Cardiac muscle cell (in vitro differentiated cells and primary cell): Measurements from ENCODE around the gene DBP. TPM values are rescaled to one million over a fixed set of nuclear protein-coding genes. Genes with fewer than 3 reads are reported as not detected.

Experiments
- DNase-seq, 2 donors: peaks; one replicate each; pipeline versions ENCODE4 v3.0.0 to v3.0.0-alpha.2; 2010 to 2017; ENCODE audit warnings: low read depth in 1 of 2, low spot score in 1 of 2
- H3K27ac ChIP-seq: fragments of 200-600 bp; sonication (generic); 2 replicates; pipeline ENCODE4 v1.5.1; 2016
- H3K27me3 ChIP-seq: fragments of 200-600 bp; sonication (generic); 2 replicates; pipeline ENCODE4 v1.6.0; 2016; ENCODE audit warnings: control low read depth
- H3K36me3 ChIP-seq: fragments of 200-600 bp; sonication (generic); 2 replicates; pipeline ENCODE4 v1.5.1; 2016; ENCODE audit warnings: control low read depth
- H3K4me1 ChIP-seq: fragments of 200-600 bp; sonication (generic); 2 replicates; pipeline ENCODE4 v1.8.1; 2017; ENCODE audit warnings: low read depth, mild to moderate bottlenecking, mixed run types
- H3K4me3 ChIP-seq: fragments of 200-600 bp; sonication (generic); 2 replicates; pipeline ENCODE4 v1.5.1; 2016; ENCODE audit warnings: mild to moderate bottlenecking
- H3K9me3 ChIP-seq: fragments of 200-600 bp; sonication (generic); 2 replicates; pipeline ENCODE4 v1.5.1; 2017; ENCODE audit warnings: low read depth, mild to moderate bottlenecking, control low read depth
- polyA plus RNA-seq: library from polyadenylated mRNA; unstranded; fragments of >200 nt; fragmentation: Nextera tagmentation; extraction: Ambion mirVana; gene quantifications from 2 replicates; pipeline ENCODE4 v1.2.1, GENCODE V29; 2016
- total RNA-seq: library from RNA; depleted of rRNA; stranded (reverse); fragments of >200 nt; gene quantifications from 2 replicates; pipeline ENCODE4 v1.2.3, GENCODE V29; 2016
- TF ChIP-seq, protein P1 (sequence below): IDR thresholded peaks from 2 replicates; pipeline ENCODE4 v1.5.1; 2012; ENCODE audit warnings: low read depth, mild to moderate bottlenecking, low read length

Gene DBP
- total and polyA plus RNA-seq, 2 experiments from 2014 or later = 23.3 to 30.0 TPM

DNA sequence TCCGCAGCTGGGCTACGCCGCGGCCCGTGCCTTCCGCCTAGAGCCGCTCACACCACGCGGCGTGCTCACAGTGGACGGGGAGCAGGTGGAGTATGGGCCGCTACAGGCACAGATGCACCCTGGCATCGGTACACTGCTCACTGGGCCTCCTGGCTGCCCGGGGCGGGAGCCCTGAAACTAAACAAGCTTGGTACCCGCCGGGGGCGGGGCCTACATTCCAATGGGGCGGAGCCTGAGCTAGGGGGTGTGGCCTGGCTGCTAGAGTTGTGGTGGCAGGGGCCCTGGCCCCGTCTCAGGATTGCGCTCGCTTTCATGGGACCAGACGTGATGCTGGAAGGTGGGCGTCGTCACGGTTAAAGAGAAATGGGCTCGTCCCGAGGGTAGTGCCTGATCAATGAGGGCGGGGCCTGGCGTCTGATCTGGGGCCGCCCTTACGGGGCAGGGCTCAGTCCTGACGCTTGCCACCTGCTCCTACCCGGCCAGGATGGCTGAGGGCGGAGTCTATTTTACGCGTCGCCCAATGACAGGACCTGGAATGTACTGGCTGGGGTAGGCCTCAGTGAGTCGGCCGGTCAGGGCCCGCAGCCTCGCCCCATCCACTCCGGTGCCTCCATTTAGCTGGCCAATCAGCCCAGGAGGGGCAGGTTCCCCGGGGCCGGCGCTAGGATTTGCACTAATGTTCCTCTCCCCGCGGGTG, 7.4 kb downstream of the DBP start:
- DNase-seq = peak; percentile 46 to 85
- H3K27ac ChIP-seq = no peak overlapping the region

DNA sequence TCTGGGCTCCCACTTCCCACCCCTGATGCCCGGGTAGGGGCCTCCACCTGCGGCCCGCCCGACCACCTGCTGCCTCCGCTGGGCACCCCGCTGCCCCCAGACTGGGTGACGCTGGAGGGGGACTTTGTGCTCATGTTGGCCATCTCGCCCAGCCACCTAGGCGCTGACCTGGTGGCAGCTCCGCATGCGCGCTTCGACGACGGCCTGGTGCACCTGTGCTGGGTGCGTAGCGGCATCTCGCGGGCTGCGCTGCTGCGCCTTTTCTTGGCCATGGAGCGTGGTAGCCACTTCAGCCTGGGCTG, 7.9 kb downstream of the DBP start:
- TF ChIP-seq, protein P1, sequence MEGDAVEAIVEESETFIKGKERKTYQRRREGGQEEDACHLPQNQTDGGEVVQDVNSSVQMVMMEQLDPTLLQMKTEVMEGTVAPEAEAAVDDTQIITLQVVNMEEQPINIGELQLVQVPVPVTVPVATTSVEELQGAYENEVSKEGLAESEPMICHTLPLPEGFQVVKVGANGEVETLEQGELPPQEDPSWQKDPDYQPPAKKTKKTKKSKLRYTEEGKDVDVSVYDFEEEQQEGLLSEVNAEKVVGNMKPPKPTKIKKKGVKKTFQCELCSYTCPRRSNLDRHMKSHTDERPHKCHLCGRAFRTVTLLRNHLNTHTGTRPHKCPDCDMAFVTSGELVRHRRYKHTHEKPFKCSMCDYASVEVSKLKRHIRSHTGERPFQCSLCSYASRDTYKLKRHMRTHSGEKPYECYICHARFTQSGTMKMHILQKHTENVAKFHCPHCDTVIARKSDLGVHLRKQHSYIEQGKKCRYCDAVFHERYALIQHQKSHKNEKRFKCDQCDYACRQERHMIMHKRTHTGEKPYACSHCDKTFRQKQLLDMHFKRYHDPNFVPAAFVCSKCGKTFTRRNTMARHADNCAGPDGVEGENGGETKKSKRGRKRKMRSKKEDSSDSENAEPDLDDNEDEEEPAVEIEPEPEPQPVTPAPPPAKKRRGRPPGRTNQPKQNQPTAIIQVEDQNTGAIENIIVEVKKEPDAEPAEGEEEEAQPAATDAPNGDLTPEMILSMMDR = no peak

More for the DNA sequence above, 7.4 kb downstream of the DBP start:
- Histone ChIP-seq H3K4me1 (peaks cover 16% of the 10 kb centered on the region), H3K4me3 (no peak overlapping the region), H3K36me3 (no peaks in the 10 kb centered on the region), H3K27me3 (no peaks in the 10 kb centered on the region), H3K9me3 (no peaks in the 10 kb centered on the region)
- TF ChIP-seq, protein P1 = no peak

DNA sequence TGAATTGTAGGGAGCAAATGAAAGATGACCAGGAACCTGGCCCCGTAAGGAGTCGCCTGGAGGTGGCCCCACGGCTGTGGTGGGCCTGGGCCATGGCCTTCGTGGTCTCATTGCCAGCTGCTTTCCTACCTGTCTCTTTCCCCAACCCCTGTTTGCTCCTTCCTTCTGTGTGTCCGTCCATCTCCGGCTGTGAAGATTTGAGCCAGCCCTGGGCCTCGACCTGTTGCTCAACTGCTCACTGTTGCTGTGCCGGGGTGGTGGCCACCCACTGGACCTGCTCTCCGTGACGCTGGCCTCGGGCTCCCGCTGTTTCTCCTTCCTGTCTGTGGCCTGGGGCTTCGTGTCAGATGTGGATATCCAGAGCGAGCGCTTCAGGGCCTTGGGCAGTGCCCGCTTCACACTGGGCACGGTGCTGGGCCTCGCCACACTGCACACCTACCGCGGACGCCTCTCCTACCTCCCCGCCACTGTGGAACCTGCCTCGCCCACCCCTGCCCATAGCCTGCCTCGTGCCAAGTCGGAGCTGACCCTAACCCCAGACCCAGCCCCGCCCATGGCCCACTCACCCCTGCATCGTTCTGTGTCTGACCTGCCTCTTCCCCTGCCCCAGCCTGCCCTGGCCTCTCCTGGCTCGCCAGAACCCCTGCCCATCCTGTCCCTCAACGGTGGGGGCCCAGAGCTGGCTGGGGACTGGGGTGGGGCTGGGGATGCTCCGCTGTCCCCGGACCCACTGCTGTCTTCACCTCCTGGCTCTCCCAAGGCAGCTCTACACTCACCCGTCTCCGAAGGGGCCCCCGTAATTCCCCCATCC, 8.5 kb downstream of the DBP start:
- no peak overlapping the region for H3K4me3 ChIP-seq
- no peaks in the 10 kb centered on the region for H3K27me3 ChIP-seq
- no peaks in the 10 kb centered on the region for H3K36me3 ChIP-seq
- H3K9me3 ChIP-seq = no peaks in the 10 kb centered on the region
- H3K4me1 ChIP-seq = peaks cover 9% of the 10 kb centered on the region
- no peak overlapping the region for H3K27ac ChIP-seq
- TF ChIP-seq, protein P1 = no peak
- no peak for DNase-seq

More for the DNA sequence above, 7.9 kb downstream of the DBP start:
- Histone ChIP-seq H3K9me3 (no peaks in the 10 kb centered on the region), H3K36me3 (no peaks in the 10 kb centered on the region), H3K4me3 (no peak overlapping the region), H3K27me3 (no peaks in the 10 kb centered on the region), H3K27ac (no peak overlapping the region), H3K4me1 (peaks cover 15% of the 10 kb centered on the region)
- DNase-seq = no peak

DNA sequence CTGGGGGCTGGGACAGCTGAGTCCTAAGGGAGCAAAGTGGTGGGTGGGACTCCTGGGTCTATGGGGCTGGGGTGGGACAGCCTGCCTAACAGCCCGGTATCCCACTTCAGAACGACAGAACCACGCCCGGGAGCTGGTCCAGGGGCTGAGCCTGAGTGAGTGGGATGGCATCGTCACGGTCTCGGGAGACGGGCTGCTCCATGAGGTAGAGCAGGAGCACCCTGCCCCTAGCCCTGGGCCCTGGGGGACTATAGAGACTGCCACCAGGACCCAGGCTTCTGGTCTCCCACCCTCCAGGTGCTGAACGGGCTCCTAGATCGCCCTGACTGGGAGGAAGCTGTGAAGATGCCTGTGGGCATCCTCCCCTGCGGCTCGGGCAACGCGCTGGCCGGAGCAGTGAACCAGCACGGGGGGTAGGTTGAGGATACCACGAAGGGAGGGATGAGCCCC, 9.3 kb downstream of the DBP start:
- Histone ChIP-seq H3K9me3 (no peaks in the 10 kb centered on the region), H3K36me3 (no peaks in the 10 kb centered on the region)
- no peak for DNase-seq

DNA sequence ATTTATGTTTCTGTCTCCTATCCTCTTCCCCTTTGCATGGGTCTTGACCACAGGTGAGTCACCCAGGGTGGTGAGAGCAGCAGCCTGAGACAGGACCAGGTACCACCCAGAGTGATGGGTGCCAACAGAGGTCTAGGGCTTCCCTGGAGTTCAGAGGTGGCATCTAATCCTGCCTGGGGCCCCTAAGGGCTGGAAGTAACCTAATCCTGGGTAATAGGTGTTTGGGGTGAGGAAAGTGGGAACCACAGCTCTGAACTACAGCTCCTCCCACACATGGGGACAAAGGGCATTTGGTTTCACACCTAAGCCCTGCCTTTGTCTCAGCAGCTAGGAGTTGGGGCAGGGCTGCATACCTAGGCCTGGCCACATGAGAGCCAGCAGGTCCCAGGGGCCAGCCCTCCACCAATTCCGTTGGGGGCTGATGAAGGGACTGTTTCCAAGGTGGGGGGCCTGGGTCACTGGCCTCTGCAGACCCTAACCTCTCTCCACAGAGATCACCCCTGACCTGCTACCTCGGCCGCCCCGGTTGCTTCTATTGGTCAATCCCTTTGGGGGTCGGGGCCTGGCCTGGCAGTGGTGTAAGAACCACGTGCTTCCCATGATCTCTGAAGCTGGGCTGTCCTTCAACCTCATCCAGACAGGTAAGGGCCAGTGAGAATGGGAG, 9.8 kb downstream of the DBP start:
- no peaks in the 10 kb centered on the region for H3K36me3 ChIP-seq
- TF ChIP-seq, protein P1 = no peak
- H3K27ac ChIP-seq = no peak overlapping the region
- no peak for DNase-seq
- peaks cover 8% of the 10 kb centered on the region for H3K4me1 ChIP-seq
- H3K27me3 ChIP-seq = no peaks in the 10 kb centered on the region
- no peaks in the 10 kb centered on the region for H3K9me3 ChIP-seq
- H3K4me3 ChIP-seq = no peak overlapping the region

More for the DNA sequence above, 9.3 kb downstream of the DBP start:
- TF ChIP-seq, protein P1 = no peak
- no peak overlapping the region for H3K4me3 ChIP-seq
- no peaks in the 10 kb centered on the region for H3K27me3 ChIP-seq
- no peak overlapping the region for H3K27ac ChIP-seq
- H3K4me1 ChIP-seq = peaks cover 8% of the 10 kb centered on the region
